ENCODE measurements around the gene DUSP28. TPM values are rescaled to one million over a fixed set of nuclear protein-coding genes. Genes with fewer than 3 reads are reported as not detected.

DUSP28 gene
- total RNA-seq, 6 donors from 2014 or later = 3.2 to 30.4 (median 5.7) TPM

GRCh38 chr2:240539906-240540305 lies 20.3 kb upstream of the DUSP28 start:
- no peak for ATAC-seq (ENCODE audit: low FRiP score in 2 of 2)
- no peaks in the 10 kb centered on the region for H3K4me1 ChIP-seq
- no peak for TF ChIP-seq EP300 (IDR thresholded peaks at IDR 0.05)
- no peak for TF ChIP-seq POLR2AphosphoS5 (IDR thresholded peaks at IDR 0.05)
- TF ChIP-seq POLR2A (IDR thresholded peaks at IDR 0.05) = no peak
- TF ChIP-seq, protein P1, sequence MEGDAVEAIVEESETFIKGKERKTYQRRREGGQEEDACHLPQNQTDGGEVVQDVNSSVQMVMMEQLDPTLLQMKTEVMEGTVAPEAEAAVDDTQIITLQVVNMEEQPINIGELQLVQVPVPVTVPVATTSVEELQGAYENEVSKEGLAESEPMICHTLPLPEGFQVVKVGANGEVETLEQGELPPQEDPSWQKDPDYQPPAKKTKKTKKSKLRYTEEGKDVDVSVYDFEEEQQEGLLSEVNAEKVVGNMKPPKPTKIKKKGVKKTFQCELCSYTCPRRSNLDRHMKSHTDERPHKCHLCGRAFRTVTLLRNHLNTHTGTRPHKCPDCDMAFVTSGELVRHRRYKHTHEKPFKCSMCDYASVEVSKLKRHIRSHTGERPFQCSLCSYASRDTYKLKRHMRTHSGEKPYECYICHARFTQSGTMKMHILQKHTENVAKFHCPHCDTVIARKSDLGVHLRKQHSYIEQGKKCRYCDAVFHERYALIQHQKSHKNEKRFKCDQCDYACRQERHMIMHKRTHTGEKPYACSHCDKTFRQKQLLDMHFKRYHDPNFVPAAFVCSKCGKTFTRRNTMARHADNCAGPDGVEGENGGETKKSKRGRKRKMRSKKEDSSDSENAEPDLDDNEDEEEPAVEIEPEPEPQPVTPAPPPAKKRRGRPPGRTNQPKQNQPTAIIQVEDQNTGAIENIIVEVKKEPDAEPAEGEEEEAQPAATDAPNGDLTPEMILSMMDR (IDR thresholded peaks at IDR 0.05) = no peak

DNA sequence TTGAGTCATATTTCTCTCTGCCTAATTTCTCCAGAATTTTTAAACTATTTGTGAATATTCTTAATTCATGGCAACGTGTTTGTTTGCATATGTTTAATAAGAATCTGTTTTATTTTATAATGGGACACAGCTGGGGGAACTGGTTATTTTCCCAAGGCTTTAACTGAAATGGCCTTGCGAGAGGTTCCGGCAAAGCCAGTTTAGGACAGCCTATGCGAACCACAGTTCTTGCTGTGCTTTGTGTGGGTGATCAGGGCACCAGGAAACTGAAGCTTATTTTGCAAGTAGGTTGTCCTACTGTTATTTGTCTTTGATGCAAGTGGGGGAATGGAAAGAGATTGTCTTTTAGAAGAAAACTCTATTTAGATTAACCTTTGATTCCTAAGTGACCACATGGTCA lies 8.9 kb upstream of the DUSP28 start:
- Histone ChIP-seq H3K9me3 (no peaks in the 10 kb centered on the region), H3K36me3 (peaks cover 0 to 18% (median 2%) of the 10 kb centered on the region in 4 donors), H3K27me3 (no peaks in the 10 kb centered on the region), H3K27ac (no peak overlapping the region), H3K4me1 (peaks cover 0 to under 1% (median 0%) of the 10 kb centered on the region in 4 donors), H3K4me3 (no peak overlapping the region)
- no peak for ATAC-seq (ENCODE audit: low FRiP score in 2 of 2)
- no peak for DNase-seq
- TF ChIP-seq POLR2AphosphoS5 (IDR thresholded peaks at IDR 0.05) = no peak
- no peak for TF ChIP-seq POLR2A (IDR thresholded peaks at IDR 0.05)
- TF ChIP-seq EP300 (IDR thresholded peaks at IDR 0.05) = no peak
- TF ChIP-seq, protein P1 (IDR thresholded peaks at IDR 0.05) = no peak
- WGBS, 2 donors = 93 to 96% methylated on average over 4 of the region's 4 CpGs

More at GRCh38 chr2:240539906-240540305, 20.3 kb upstream of the DUSP28 start:
- DNase-seq = no peak
- H3K9me3 ChIP-seq = no peaks in the 10 kb centered on the region
- peaks cover 0 to 28% (median 15%) of the 10 kb centered on the region in 4 donors for H3K36me3 ChIP-seq
- no peaks in the 10 kb centered on the region for H3K27me3 ChIP-seq
- no peak overlapping the region for H3K27ac ChIP-seq
- no peak overlapping the region for H3K4me3 ChIP-seq

GRCh38 chr2:240551811-240552210 lies 8.3 kb upstream of the DUSP28 start:
- ATAC-seq (ENCODE audit: low FRiP score in 2 of 2) (no peak), DNase-seq (no peak)
- Histone ChIP-seq H3K27me3 (no peaks in the 10 kb centered on the region), H3K36me3 (peaks cover 0 to 18% (median 2%) of the 10 kb centered on the region in 4 donors), H3K4me3 (no peak overlapping the region), H3K4me1 (peaks cover 0 to 5% (median 0%) of the 10 kb centered on the region in 4 donors), H3K27ac (no peak overlapping the region), H3K9me3 (no peaks in the 10 kb centered on the region)
- TF ChIP-seq EP300 (IDR thresholded peaks at IDR 0.05) (no peak), POLR2A (IDR thresholded peaks at IDR 0.05) (no peak), POLR2AphosphoS5 (IDR thresholded peaks at IDR 0.05) (no peak)
- TF ChIP-seq, protein P1 (IDR thresholded peaks at IDR 0.05) = no peak
- WGBS, 2 donors = 4 to 45% methylated on average over 1 of the region's 1 CpG

DNA sequence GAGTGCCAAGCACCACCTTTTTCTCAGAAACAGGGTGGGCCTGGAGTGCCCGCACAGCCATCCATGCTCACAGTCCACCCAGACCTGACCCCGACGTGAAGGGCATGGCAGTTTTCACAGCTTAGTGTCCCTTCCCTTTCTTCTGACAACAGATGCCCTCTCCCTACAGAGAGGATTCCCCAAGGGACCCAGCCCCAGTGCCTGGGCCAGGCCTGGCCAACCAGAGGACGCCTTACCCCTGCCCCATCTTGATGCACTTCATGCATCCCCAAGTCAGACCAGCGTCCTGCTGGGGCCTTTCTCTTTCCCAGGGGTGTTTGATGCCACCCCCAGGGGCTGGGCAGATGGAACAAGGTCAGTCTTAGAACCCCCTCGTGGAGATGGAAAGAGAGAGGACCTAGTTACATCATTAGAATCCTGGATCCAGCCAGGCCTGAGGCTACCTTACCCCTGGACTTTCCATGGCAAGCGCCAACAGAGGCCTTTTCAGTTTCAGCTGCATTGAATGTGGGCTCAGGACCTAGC lies 6.1 kb upstream of the DUSP28 start:
- Histone ChIP-seq H3K36me3 (peaks cover 0 to 18% (median 2%) of the 10 kb centered on the region in 4 donors), H3K27me3 (no peaks in the 10 kb centered on the region), H3K4me1 (peaks cover 16 to 27% (median 21%) of the 10 kb centered on the region in 4 donors), H3K27ac (no peak overlapping the region), H3K4me3 (no peak overlapping the region), H3K9me3 (no peaks in the 10 kb centered on the region)
- TF ChIP-seq EP300 (IDR thresholded peaks at IDR 0.05) (no peak), POLR2A (IDR thresholded peaks at IDR 0.05) (no peak), POLR2AphosphoS5 (IDR thresholded peaks at IDR 0.05) (no peak)
- TF ChIP-seq, protein P1 (IDR thresholded peaks at IDR 0.05) = no peak
- no peak for ATAC-seq (ENCODE audit: low FRiP score in 2 of 2)
- no peak for DNase-seq
- WGBS, 2 donors = 86 to 96% methylated on average over 6 to 7 of the region's 7 CpGs
